ENCODE data around the gene PCDHGC5.

Gene PCDHGC5

GRCh38 chr5:141512390-141512910 lies 23.6 kb downstream of the PCDHGC5 start:
- Histone ChIP-seq H3K27ac (replicated peaks) (no peak overlapping the region), H3K4me3 (replicated peaks; ENCODE audit: insufficient read depth, low read length) (no peak overlapping the region), H3K27me3 (ENCODE audit: insufficient read depth, poor library complexity, severe bottlenecking) (no peaks in the 10 kb centered on the region)
- peak; percentile 61 for TF ChIP-seq CTCF (IDR thresholded peaks at IDR 0.05; ENCODE audit: insufficient read depth, low read length)
- TF ChIP-seq POLR2AphosphoS5 (IDR thresholded peaks at IDR 0.05; ENCODE audit: low read depth): no peak
- DNase-seq (ENCODE audit: low read depth in 1 of 2, low spot score in 1 of 2): peak; percentile 38 to 69

- H3K27me3 ChIP-seq (ENCODE audit: insufficient read depth, poor library complexity, severe bottlenecking): no peaks in the 10 kb centered on the region
- H3K27ac ChIP-seq (replicated peaks): no peak overlapping the region
- DNase-seq (ENCODE audit: low read depth in 1 of 2, low spot score in 1 of 2): no peak
- H3K4me3 ChIP-seq (replicated peaks; ENCODE audit: insufficient read depth, low read length): no peak overlapping the region
- TF ChIP-seq SPI1 (IDR thresholded peaks at IDR 0.05; ENCODE audit: borderline replicate concordance, low read depth): no peak
- TF ChIP-seq REST (IDR thresholded peaks at IDR 0.05; ENCODE audit: insufficient replicate concordance, low read depth): no peak
- TF ChIP-seq CTCF (IDR thresholded peaks at IDR 0.05; ENCODE audit: insufficient read depth, low read length): no peak
- no peak; the same call in none of the 2 replicates for TF ChIP-seq POLR2AphosphoS5 (IDR thresholded peaks at IDR 0.05; ENCODE audit: low read depth)
- TF ChIP-seq GABPA (IDR thresholded peaks at IDR 0.05; ENCODE audit: low read depth): no peak
Observed at GRCh38 chr5:141512911-141513626, 24.2 kb downstream of the PCDHGC5 start.

GRCh38 chr5:141513627-141514329 lies 24.9 kb downstream of the PCDHGC5 start:
- H3K27me3 ChIP-seq (ENCODE audit: insufficient read depth, poor library complexity, severe bottlenecking): no peaks in the 10 kb centered on the region
- DNase-seq (ENCODE audit: low read depth in 1 of 2, low spot score in 1 of 2): no peak
- H3K4me3 ChIP-seq (replicated peaks; ENCODE audit: insufficient read depth, low read length): no peak overlapping the region
- no peak for TF ChIP-seq CTCF (IDR thresholded peaks at IDR 0.05; ENCODE audit: insufficient read depth, low read length)
- TF ChIP-seq POLR2AphosphoS5 (IDR thresholded peaks at IDR 0.05; ENCODE audit: low read depth): no peak
- no peak for TF ChIP-seq REST (IDR thresholded peaks at IDR 0.05; ENCODE audit: insufficient replicate concordance, low read depth)
- TF ChIP-seq SPI1 (IDR thresholded peaks at IDR 0.05; ENCODE audit: borderline replicate concordance, low read depth): no peak
- no peak for TF ChIP-seq GABPA (IDR thresholded peaks at IDR 0.05; ENCODE audit: low read depth)
- H3K27ac ChIP-seq (replicated peaks): no peak overlapping the region

Data from HL-60 (cell line).